Left ventricle myocardium superior (tissue), 1 donor: ENCODE measurements around the gene PANX2. TPM values are rescaled to one million over a fixed set of nuclear protein-coding genes. Genes with fewer than 3 reads are reported as not detected.
"Not testable (repeated sequence)": the region's sequence is repeated elsewhere in the genome, so short reads cannot be mapped to it uniquely, and the experiment has no call there.

Experiments used
- ATAC-seq: fragments of 200-7000 bp; cut with Tn5 transposase; one replicate; pipeline ENCODE4 v1.9.1; 2020; ENCODE audit warnings: mild to moderate bottlenecking, moderate library complexity
- DNase-seq: peaks from one replicate; pipeline ENCODE4 v3.0.0-alpha.2; 2020
- intact Hi-C: fragments of 100-400 bp; cut with micrococcal nuclease; formaldehyde crosslinking; loops from one replicate; pipeline ENCODE4 v1.11.0; 2022
- total RNA-seq: library from RNA; stranded (reverse); fragmentation: NEBNext Ultra II Directional; extraction: Animal tissue kit (Norgen Biotek cat#: 25700); gene quantifications from one replicate; pipeline ENCODE4 v1.2.1, GENCODE V29; 2021
- donor health status: DM: no; HTN: yes; CAD: no; lungs with severe emphysema.

Gene PANX2
- total RNA-seq, 1 donor from 2014 or later, result 0.40 TPM

- DNase-seq (peak; percentile 23), ATAC-seq (no peak)
- intact Hi-C loops, result no loop called here
Observed at GRCh38 chr22:50192436-50193204, 22.1 kb downstream of the PANX2 start.

GRCh38 chr22:50193621-50194020, 23.1 kb downstream of the PANX2 start:
- intact Hi-C loops, result no loop called here
- DNase-seq (no peak), ATAC-seq (no peak)

- DNase-seq (no peak), ATAC-seq (no peak)
- intact Hi-C loops, result no loop called here
Observed at GRCh38 chr22:50194037-50194805, 23.7 kb downstream of the PANX2 start.

- ATAC-seq (no peak), DNase-seq (no peak)
- intact Hi-C loops, result no loop called here
Observed at GRCh38 chr22:50196256-50196655, 25.7 kb downstream of the PANX2 start.

- intact Hi-C loops, result no loop called here
- ATAC-seq, result no peak
- DNase-seq, result no peak
Observed at GRCh38 chr22:50197000-50197800, 26.7 kb downstream of the PANX2 start.

GRCh38 chr22:50197856-50198623, 27.5 kb downstream of the PANX2 start:
- no peak for ATAC-seq
- no peak for DNase-seq
- intact Hi-C loops, result no loop called here

GRCh38 chr22:50198624-50199017, 28.1 kb downstream of the PANX2 start:
- no peak for ATAC-seq
- DNase-seq, result no peak
- intact Hi-C loops, result no loop called here

GRCh38 chr22:50199251-50199721, 28.8 kb downstream of the PANX2 start:
- DNase-seq, result no peak
- no peak for ATAC-seq
- intact Hi-C loops, result no loop called here

- DNase-seq (no peak), ATAC-seq (peak; percentile 14)
- intact Hi-C loops, result no loop called here
Observed at GRCh38 chr22:50199829-50200460, 29.4 kb downstream of the PANX2 start.

- intact Hi-C loops, result no loop called here
- ATAC-seq (peak; percentile 91), DNase-seq (peak; percentile 96)
Observed at GRCh38 chr22:50200461-50201190, 30.1 kb downstream of the PANX2 start, which contains the start of gene SELENOO. Gene SELENOO, plus strand, starts transcription at chr22:50201011. Its CDS starts 26 bp downstream, at chr22:50201037.

- ATAC-seq (peak; percentile 15), DNase-seq (peak; percentile 63)
Observed at GRCh38 chr22:50201191-50202129, 30.9 kb downstream of the PANX2 start.

GRCh38 chr22:50202130-50202666, 31.7 kb downstream of the PANX2 start:
- intact Hi-C loops, result no loop called here
- ATAC-seq, result no peak
- no peak for DNase-seq

More at GRCh38 chr22:50201191-50202129, 30.9 kb downstream of the PANX2 start:
- intact Hi-C loops, result no loop called here

- intact Hi-C loops, result no loop called here
Observed at GRCh38 chr22:50203288-50203687, 32.8 kb downstream of the PANX2 start.

GRCh38 chr22:50204571-50204970, 34.0 kb downstream of the PANX2 start:
- ATAC-seq (no peak), DNase-seq (no peak)

More at GRCh38 chr22:50203288-50203687, 32.8 kb downstream of the PANX2 start:
- DNase-seq (no peak), ATAC-seq (no peak)

GRCh38 chr22:50204998-50205397, 34.5 kb downstream of the PANX2 start:
- ATAC-seq, DNase-seq, intact Hi-C loops: not testable (repeated sequence)

More at GRCh38 chr22:50204571-50204970, 34.0 kb downstream of the PANX2 start:
- intact Hi-C loops, result no loop called here
